Keratinocyte (primary cell): ENCODE data around the gene FBXO41. TPM values are rescaled to one million over a fixed set of nuclear protein-coding genes. Genes with fewer than 3 reads are reported as not detected.

ENCODE experiments used
- DNase-seq: peaks from one replicate; pipeline ENCODE4 v3.0.0-alpha.2; 2011; ENCODE audit warnings: low read depth, missing footprints, low spot score
- FAIRE-seq: peaks from 2 replicates; lab custom pipeline; 2011; peaks lifted over from hg19 to GRCh38; lab: Jason Lieb, UNC
- H2AFZ ChIP-seq: 2 replicates; pipeline ENCODE4 v1.6.0; 2012; ENCODE audit warnings: low read length, control low read depth, inconsistent platforms; ENCODE audit not compliant: control insufficient read depth
- H3K27ac ChIP-seq: 2 replicates; pipeline ENCODE4 v1.5.1; 2011; ENCODE audit warnings: low read length; ENCODE audit not compliant: control insufficient read depth, insufficient read depth
- H3K27me3 ChIP-seq: 3 replicates; pipeline ENCODE4 v1.6.0; 2011; ENCODE audit warnings: low read length; ENCODE audit not compliant: control insufficient read depth, insufficient read depth; ENCODE audit errors: extremely low read depth
- H3K36me3 ChIP-seq, 2 experiments: 2 replicates in 1 of 2; 3 replicates in 1 of 2; pipeline ENCODE4 v1.5.1; 2011; ENCODE audit warnings: low read length in 2 of 2, mild to moderate bottlenecking in 1 of 2; ENCODE audit not compliant: control insufficient read depth in 2 of 2, insufficient read depth in 2 of 2; ENCODE audit errors: extremely low read depth in 1 of 2
- H3K4me1 ChIP-seq: 3 replicates; pipeline ENCODE4 v1.5.1; 2011; ENCODE audit warnings: low read length; ENCODE audit not compliant: control insufficient read depth, insufficient read depth; ENCODE audit errors: extremely low read depth
- H3K4me2 ChIP-seq: 3 replicates; pipeline ENCODE4 v1.6.0; 2011; ENCODE audit warnings: low read depth, low read length; ENCODE audit not compliant: control insufficient read depth, insufficient read depth; ENCODE audit errors: extremely low read depth
- H3K4me3 ChIP-seq, 3 experiments: fragments of 200-600 bp in 1 of 3; sonication (generic) in 1 of 3; 2 replicates in 2 of 3; 3 replicates in 1 of 3; pipeline ENCODE4 v1.5.1; 2011 to 2016; ENCODE audit warnings: low read length in 3 of 3, mild to moderate bottlenecking in 3 of 3, control low read depth in 2 of 3, inconsistent platforms in 1 of 3, low read depth in 1 of 3, mixed read lengths in 1 of 3, mixed run types in 1 of 3, moderate library complexity in 1 of 3; ENCODE audit not compliant: control insufficient read depth in 2 of 3, insufficient read depth in 2 of 3; ENCODE audit errors: extremely low read depth in 1 of 3
- H3K79me2 ChIP-seq: 2 replicates; pipeline ENCODE4 v1.6.0; 2012; ENCODE audit warnings: low read length; ENCODE audit not compliant: control insufficient read depth, insufficient read depth
- H3K9ac ChIP-seq: 3 replicates; pipeline ENCODE4 v1.6.0; 2011; ENCODE audit warnings: low read length; ENCODE audit not compliant: control insufficient read depth, insufficient read depth; ENCODE audit errors: extremely low read depth
- H3K9me1 ChIP-seq: 3 replicates; pipeline ENCODE4 v1.6.0; 2011; ENCODE audit warnings: low read length; ENCODE audit not compliant: control insufficient read depth, insufficient read depth; ENCODE audit errors: extremely low read depth
- H3K9me3 ChIP-seq: 2 replicates; pipeline ENCODE4 v1.5.1; 2012; ENCODE audit warnings: low read depth, low read length; ENCODE audit not compliant: control insufficient read depth
- H4K20me1 ChIP-seq: 3 replicates; pipeline ENCODE4 v1.6.0; 2011; ENCODE audit warnings: low read length; ENCODE audit not compliant: control insufficient read depth, insufficient read depth; ENCODE audit errors: extremely low read depth
- EZH2 ChIP-seq: IDR thresholded peaks from one replicate; pipeline ENCODE4 v1.6.1; 2012; ENCODE audit warnings: inconsistent platforms, mild to moderate bottlenecking, low read length, moderate library complexity
- dilution Hi-C: fragments of 300-500 bp; cut with MboI; formaldehyde crosslinking; loops from one replicate; pipeline ENCODE4 v1.7.0; 2020; ENCODE audit warnings: low sequenced_read_pairs; ENCODE audit not compliant: extremely low pct_ligation_motif_present
- polyA plus RNA-seq, 5 experiments: library from polyadenylated mRNA; depleted of rRNA in 3 of 5; stranded (reverse) in 3 of 5; stranded (forward) in 1 of 5; unstranded in 1 of 5; fragments of >200 nt; gene quantifications; 1 replicate in 1 of 5; 2 replicates in 3 of 5; 3 replicates in 1 of 5; pipeline versions ENCODE4 v1.2.1 to v1.2.3, GENCODE V29; 2011 to 2012; ENCODE audit warnings: missing spikeins in 2 of 5, low read depth in 1 of 5, low replicate concordance in 1 of 5
- TF ChIP-seq, protein P1 (sequence below), 3 experiments: IDR thresholded peaks in 1 of 3; conservative IDR thresholded peaks in 1 of 3; optimal IDR thresholded peaks in 1 of 3; 2 replicates in 2 of 3; 3 replicates in 1 of 3; pipeline versions ENCODE3 to v1.5.1; 2011; ENCODE audit warnings: low read length in 3 of 3, mild to moderate bottlenecking in 3 of 3, moderate library complexity in 2 of 3, control low read depth in 1 of 3, inconsistent platforms in 1 of 3; ENCODE audit not compliant: insufficient read depth in 2 of 3; ENCODE audit errors: extremely low read depth in 1 of 3

The FBXO41 gene
- polyA plus RNA-seq, 1 donor (not counting 4 experiments of a cell fraction or from before 2014, with no cell fraction given): 4.1 TPM

- peaks cover 26% of the 10 kb centered on the region for H3K4me1 ChIP-seq
- H3K9me3 ChIP-seq: no peaks in the 10 kb centered on the region
- no peaks in the 10 kb centered on the region for H3K27me3 ChIP-seq
- peaks cover 5% of the 10 kb centered on the region for H3K9me1 ChIP-seq
- no peak for TF ChIP-seq EZH2
- TF ChIP-seq, protein P1, sequence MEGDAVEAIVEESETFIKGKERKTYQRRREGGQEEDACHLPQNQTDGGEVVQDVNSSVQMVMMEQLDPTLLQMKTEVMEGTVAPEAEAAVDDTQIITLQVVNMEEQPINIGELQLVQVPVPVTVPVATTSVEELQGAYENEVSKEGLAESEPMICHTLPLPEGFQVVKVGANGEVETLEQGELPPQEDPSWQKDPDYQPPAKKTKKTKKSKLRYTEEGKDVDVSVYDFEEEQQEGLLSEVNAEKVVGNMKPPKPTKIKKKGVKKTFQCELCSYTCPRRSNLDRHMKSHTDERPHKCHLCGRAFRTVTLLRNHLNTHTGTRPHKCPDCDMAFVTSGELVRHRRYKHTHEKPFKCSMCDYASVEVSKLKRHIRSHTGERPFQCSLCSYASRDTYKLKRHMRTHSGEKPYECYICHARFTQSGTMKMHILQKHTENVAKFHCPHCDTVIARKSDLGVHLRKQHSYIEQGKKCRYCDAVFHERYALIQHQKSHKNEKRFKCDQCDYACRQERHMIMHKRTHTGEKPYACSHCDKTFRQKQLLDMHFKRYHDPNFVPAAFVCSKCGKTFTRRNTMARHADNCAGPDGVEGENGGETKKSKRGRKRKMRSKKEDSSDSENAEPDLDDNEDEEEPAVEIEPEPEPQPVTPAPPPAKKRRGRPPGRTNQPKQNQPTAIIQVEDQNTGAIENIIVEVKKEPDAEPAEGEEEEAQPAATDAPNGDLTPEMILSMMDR (optimal IDR thresholded peaks at IDR 0.05 in 1 of 3, IDR thresholded peaks at IDR 0.05 in 1 of 3, conservative IDR thresholded peaks at IDR 0.05 in 1 of 3; ENCODE audit: extremely low read depth in 1 of 3, insufficient read depth in 2 of 3, low read length in 3 of 3): no peak
- dilution Hi-C loops: no loop called here
- peaks cover 14 to 27% of the 10 kb centered on the region in 2 experiments for H3K36me3 ChIP-seq
- no peak overlapping the region for H3K4me2 ChIP-seq
- DNase-seq: no peak
- no peaks in the 10 kb centered on the region for H3K79me2 ChIP-seq
- H3K9ac ChIP-seq: no peak overlapping the region
- H3K4me3 ChIP-seq: no peak overlapping the region
- no peak overlapping the region for H3K27ac ChIP-seq
- no peak for FAIRE-seq
- no peaks in the 10 kb centered on the region for H4K20me1 ChIP-seq
- H2AFZ ChIP-seq: no peak overlapping the region
Observed at GRCh38 chr2:73256618-73256922, 27.7 kb downstream of the FBXO41 start.

GRCh38 chr2:73255907-73256617 lies 28.2 kb downstream of the FBXO41 start:
- Histone ChIP-seq H3K4me2 (no peak overlapping the region), H3K4me1 (peaks cover 26% of the 10 kb centered on the region), H2AFZ (no peak overlapping the region), H3K9me3 (no peaks in the 10 kb centered on the region), H3K27ac (no peak overlapping the region), H4K20me1 (no peaks in the 10 kb centered on the region), H3K9me1 (peaks cover 5% of the 10 kb centered on the region), H3K79me2 (no peaks in the 10 kb centered on the region), H3K4me3 (no peak overlapping the region), H3K9ac (no peak overlapping the region), H3K27me3 (no peaks in the 10 kb centered on the region), H3K36me3 (peaks cover 14 to 31% of the 10 kb centered on the region in 2 experiments)
- FAIRE-seq: no peak
- TF ChIP-seq, protein P1 (optimal IDR thresholded peaks at IDR 0.05 in 1 of 3, IDR thresholded peaks at IDR 0.05 in 1 of 3, conservative IDR thresholded peaks at IDR 0.05 in 1 of 3; ENCODE audit: extremely low read depth in 1 of 3, insufficient read depth in 2 of 3, low read length in 3 of 3): no peak
- TF ChIP-seq EZH2: no peak
- no peak for DNase-seq
- dilution Hi-C loops: no loop called here
